A549 (cell line): ENCODE results near the gene MIOX. TPM values are rescaled to one million over a fixed set of nuclear protein-coding genes. Genes with fewer than 3 reads are reported as not detected.

Source experiments
- ATAC-seq, 2 experiments: fragments of 200-7000 bp in 1 of 2; fragments of >200 bp in 1 of 2; cut with Nextera tagmentation in 1 of 2; cut with Tn5 transposase in 1 of 2; 3 replicates each; pipeline versions ENCODE4 v1.8.0 to v1.9.1; 2018 to 2020; ENCODE audit warnings: mild to moderate bottlenecking in 1 of 2, moderate library complexity in 1 of 2
- CTCF ChIA-PET: fragments of 300-600 bp; sonication (Branson Sonifier 250); formaldehyde crosslinking; extraction: SDS; loops from one replicate; lab custom pipeline; 2021; ENCODE audit warnings: antibody characterized with exemption, inconsistent platforms; lab: Yijun Ruan, JAX
- POLR2A ChIA-PET: fragments of 350-600 bp; formaldehyde crosslinking; extraction: SDS; loops from one replicate; lab custom pipeline; 2021; ENCODE audit warnings: antibody characterized with exemption, inconsistent platforms; lab: Yijun Ruan, JAX
- DNase-seq, 2 experiments: peaks; one replicate each; pipeline versions ENCODE4 v3.0.0 to v3.0.0-alpha.2; 2011 to 2016; ENCODE audit warnings: low read depth in 1 of 2, low spot score in 1 of 2
- FAIRE-seq: peaks from 2 replicates; lab custom pipeline; 2011; peaks lifted over from hg19 to GRCh38; lab: Jason Lieb, UNC
- H3K27ac ChIP-seq, 2 experiments: fragments of >200 bp; sonication (Bioruptor Twin); formaldehyde crosslinking; 3 replicates each; pipeline ENCODE4 v1.5.1; 2016 to 2017
- H3K4me1 ChIP-seq: fragments of >200 bp; sonication (Bioruptor Twin); formaldehyde crosslinking; 3 replicates; pipeline ENCODE4 v1.6.1; 2016
- H3K4me2 ChIP-seq: fragments of >200 bp; sonication (Bioruptor Twin); formaldehyde crosslinking; 3 replicates; pipeline ENCODE4 v1.6.1; 2016
- H3K4me3 ChIP-seq: fragments of >200 bp; sonication (Bioruptor Twin); formaldehyde crosslinking; 3 replicates; pipeline ENCODE4 v1.5.1; 2016
- H3K9me3 ChIP-seq: fragments of >200 bp; sonication (Bioruptor Twin); formaldehyde crosslinking; 3 replicates; pipeline ENCODE4 v1.6.1; 2016
- CBX2 ChIP-seq: fragments of 200-600 bp; sonication (generic); IDR thresholded peaks from 2 replicates; pipeline ENCODE4 v1.6.1; 2016; ENCODE audit warnings: low read depth, mild to moderate bottlenecking, borderline replicate concordance
- CBX8 ChIP-seq: fragments of 200-600 bp; sonication (generic); IDR thresholded peaks from 2 replicates; pipeline ENCODE4 v1.6.1; 2016
- CHD2 ChIP-seq: fragments of 150-350 bp; IDR thresholded peaks from 2 replicates; pipeline ENCODE4 v1.6.1; 2014; ENCODE audit warnings: low read length; ENCODE audit not compliant: partially characterized antibody
- CHD4 ChIP-seq: fragments of 200-600 bp; sonication (generic); IDR thresholded peaks from 2 replicates; pipeline ENCODE4 v1.6.1; 2016; ENCODE audit warnings: antibody characterized with exemption, mild to moderate bottlenecking, borderline replicate concordance
- EHF ChIP-seq: fragments of 250-450 bp; sonication (Bioruptor Pico); IDR thresholded peaks from 2 replicates; pipeline ENCODE4 v1.5.0; 2020; ENCODE audit warnings: mild to moderate bottlenecking
- EP300 ChIP-seq, 2 experiments: fragments of >200 bp; sonication (Bioruptor Twin); formaldehyde crosslinking; IDR thresholded peaks; 2 replicates in 1 of 2; 3 replicates in 1 of 2; pipeline ENCODE4 v1.6.1; 2016 to 2017
- ESRRA ChIP-seq: fragments of 150-350 bp; IDR thresholded peaks from 2 replicates; pipeline ENCODE4 v1.6.1; 2014; ENCODE audit warnings: mild to moderate bottlenecking, low read length, borderline replicate concordance
- FOSB ChIP-seq: fragments of 250-450 bp; sonication (Bioruptor Pico); IDR thresholded peaks from 2 replicates; pipeline ENCODE4 v1.5.0; 2020; ENCODE audit warnings: mild to moderate bottlenecking, moderate library complexity
- FOXS1 ChIP-seq: fragments of 250-450 bp; sonication (Bioruptor Pico); IDR thresholded peaks from 2 replicates; pipeline ENCODE4 v1.5.0; 2020; ENCODE audit warnings: mild to moderate bottlenecking, moderate library complexity
- HEYL ChIP-seq: fragments of 250-450 bp; sonication (Bioruptor Pico); IDR thresholded peaks from 2 replicates; pipeline ENCODE4 v1.8.0; 2021; ENCODE audit warnings: mild to moderate bottlenecking, moderate library complexity
- HOXA7 ChIP-seq: fragments of 250-450 bp; sonication (Bioruptor Pico); IDR thresholded peaks from 2 replicates; pipeline ENCODE4 v1.5.0; 2020; ENCODE audit warnings: mild to moderate bottlenecking, moderate library complexity
- HOXB13 ChIP-seq: fragments of 250-450 bp; sonication (Bioruptor Pico); IDR thresholded peaks from 2 replicates; pipeline ENCODE4 v1.5.0; 2020; ENCODE audit warnings: low read depth, mild to moderate bottlenecking, moderate library complexity
- HOXB5 ChIP-seq: fragments of 250-450 bp; sonication (Bioruptor Pico); IDR thresholded peaks from 2 replicates; pipeline ENCODE4 v1.5.0; 2020; ENCODE audit warnings: mild to moderate bottlenecking, moderate library complexity
- JUNB ChIP-seq: fragments of >200 bp; sonication (Bioruptor Twin); formaldehyde crosslinking; IDR thresholded peaks from 2 replicates; pipeline ENCODE4 v1.6.1; 2016
- KDM1A ChIP-seq: fragments of 200-600 bp; sonication (generic); IDR thresholded peaks from 2 replicates; pipeline ENCODE4 v1.6.1; 2016; ENCODE audit warnings: low read depth, mild to moderate bottlenecking
- KDM5A ChIP-seq: fragments of 200-600 bp; sonication (generic); IDR thresholded peaks from 2 replicates; pipeline ENCODE4 v1.6.1; 2016; ENCODE audit warnings: antibody characterized with exemption, mild to moderate bottlenecking
- MAFK ChIP-seq: fragments of 450-650 bp; IDR thresholded peaks from 2 replicates; pipeline ENCODE4 v1.6.1; 2014; ENCODE audit not compliant: partially characterized antibody
- PHF8 ChIP-seq: fragments of 200-600 bp; sonication (generic); IDR thresholded peaks from 2 replicates; pipeline ENCODE4 v1.6.1; 2016; ENCODE audit warnings: low read depth, mild to moderate bottlenecking, antibody characterized with exemption, moderate library complexity, borderline replicate concordance
- POLR2A ChIP-seq: IDR thresholded peaks from 2 replicates; pipeline ENCODE4 v1.6.1; 2012; ENCODE audit warnings: mild to moderate bottlenecking, low read length
- RFX5 ChIP-seq: fragments of 450-650 bp; IDR thresholded peaks from 2 replicates; pipeline ENCODE4 v1.7.1; 2014; ENCODE audit warnings: antibody characterized with exemption, mild to moderate bottlenecking, moderate library complexity
- WGBS: methylation state at CpG from one replicate; pipeline ENCODE4 v1.1.6; 2017; ENCODE audit errors: missing lambda C conversion rate; 5-methylcytosine and 5-hydroxymethylcytosine counted together
- polyA plus RNA-seq, 4 experiments: library from polyadenylated mRNA; depleted of rRNA in 3 of 4; stranded (reverse); fragments of >200 nt; fragmentation: RNase III in 1 of 4; extraction: RNeasy Plus Mini Kit Qiagen cat#74134 plus additional on column Dnase treatment in 1 of 4; gene quantifications; 2 replicates in 3 of 4; 3 replicates in 1 of 4; pipeline ENCODE4 v1.2.3, GENCODE V29; 2011 to 2017
- TF ChIP-seq, protein P1 (sequence below): fragments of 250-450 bp; sonication (Bioruptor Pico); IDR thresholded peaks from 2 replicates; pipeline ENCODE4 v1.5.0; 2021; ENCODE audit warnings: mild to moderate bottlenecking, moderate library complexity, borderline replicate concordance
- TF ChIP-seq, protein P2 (sequence below): fragments of >200 bp; sonication (Bioruptor Twin); formaldehyde crosslinking; IDR thresholded peaks from 3 replicates; pipeline ENCODE4 v1.6.1; 2016
- TF ChIP-seq, protein P3 (sequence below): fragments of 250-450 bp; sonication (Bioruptor Pico); IDR thresholded peaks from 2 replicates; pipeline ENCODE4 v1.5.0; 2020; ENCODE audit warnings: low read depth, mild to moderate bottlenecking, moderate library complexity
- TF ChIP-seq, protein P4 (sequence below): fragments of >200 bp; sonication (Bioruptor Twin); formaldehyde crosslinking; IDR thresholded peaks from 3 replicates; pipeline ENCODE4 v1.5.1; 2016
- TF ChIP-seq, protein P5 (sequence below): fragments of >200 bp; sonication (Bioruptor Twin); formaldehyde crosslinking; IDR thresholded peaks from 2 replicates; pipeline ENCODE4 v1.6.1; 2016

MIOX gene
- polyA plus RNA-seq, 2 of the 4 experiments (the other 2 are of a cell fraction) = 0.08 TPM; not detected in 1

DNA sequence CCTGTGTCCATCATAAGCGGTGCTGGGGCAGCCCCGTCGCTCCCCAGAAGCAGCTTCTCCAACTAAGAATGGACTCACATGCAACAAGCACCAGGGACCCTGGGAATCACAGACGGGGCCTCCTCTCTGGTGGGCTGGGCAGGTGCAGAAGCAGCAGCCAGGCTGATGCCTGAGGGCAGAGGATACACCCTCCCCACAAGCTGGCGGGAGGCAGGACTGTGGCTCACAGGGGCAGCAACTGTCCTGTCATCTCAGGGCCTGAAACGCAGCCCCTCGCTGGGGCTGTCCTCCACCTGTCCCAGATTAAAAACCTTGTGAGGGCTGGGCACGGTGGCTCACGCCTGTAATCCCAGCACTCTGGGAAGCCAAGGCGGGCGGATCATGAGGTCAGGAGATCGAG is 8.7 kb upstream of the MIOX start:
- CTCF ChIA-PET = no interaction called here
- no peak for ATAC-seq
- H3K4me3 ChIP-seq = no peak overlapping the region
- TF ChIP-seq EP300 (IDR thresholded peaks at IDR 0.05) (no peak), PHF8 (no peak), MAFK (no peak), KDM1A (no peak), CHD2 (no peak), CHD4 (no peak), RFX5 (no peak), HOXB5 (CRISPR knock-in tag) (no peak), KDM5A (no peak), HOXA7 (CRISPR knock-in tag) (no peak), ESRRA (no peak), JUNB (no peak), EHF (no peak), CBX8 (no peak)
- TF ChIP-seq, protein P1, sequence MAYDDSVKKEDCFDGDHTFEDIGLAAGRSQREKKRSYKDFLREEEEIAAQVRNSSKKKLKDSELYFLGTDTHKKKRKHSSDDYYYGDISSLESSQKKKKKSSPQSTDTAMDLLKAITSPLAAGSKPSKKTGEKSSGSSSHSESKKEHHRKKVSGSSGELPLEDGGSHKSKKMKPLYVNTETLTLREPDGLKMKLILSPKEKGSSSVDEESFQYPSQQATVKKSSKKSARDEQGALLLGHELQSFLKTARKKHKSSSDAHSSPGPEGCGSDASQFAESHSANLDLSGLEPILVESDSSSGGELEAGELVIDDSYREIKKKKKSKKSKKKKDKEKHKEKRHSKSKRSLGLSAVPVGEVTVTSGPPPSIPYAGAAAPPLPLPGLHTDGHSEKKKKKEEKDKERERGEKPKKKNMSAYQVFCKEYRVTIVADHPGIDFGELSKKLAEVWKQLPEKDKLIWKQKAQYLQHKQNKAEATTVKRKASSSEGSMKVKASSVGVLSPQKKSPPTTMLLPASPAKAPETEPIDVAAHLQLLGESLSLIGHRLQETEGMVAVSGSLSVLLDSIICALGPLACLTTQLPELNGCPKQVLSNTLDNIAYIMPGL (CRISPR knock-in tag) = no peak
- TF ChIP-seq, protein P2, sequence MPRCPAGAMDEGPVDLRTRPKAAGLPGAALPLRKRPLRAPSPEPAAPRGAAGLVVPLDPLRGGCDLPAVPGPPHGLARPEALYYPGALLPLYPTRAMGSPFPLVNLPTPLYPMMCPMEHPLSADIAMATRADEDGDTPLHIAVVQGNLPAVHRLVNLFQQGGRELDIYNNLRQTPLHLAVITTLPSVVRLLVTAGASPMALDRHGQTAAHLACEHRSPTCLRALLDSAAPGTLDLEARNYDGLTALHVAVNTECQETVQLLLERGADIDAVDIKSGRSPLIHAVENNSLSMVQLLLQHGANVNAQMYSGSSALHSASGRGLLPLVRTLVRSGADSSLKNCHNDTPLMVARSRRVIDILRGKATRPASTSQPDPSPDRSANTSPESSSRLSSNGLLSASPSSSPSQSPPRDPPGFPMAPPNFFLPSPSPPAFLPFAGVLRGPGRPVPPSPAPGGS = no peak
- TF ChIP-seq, protein P3, sequence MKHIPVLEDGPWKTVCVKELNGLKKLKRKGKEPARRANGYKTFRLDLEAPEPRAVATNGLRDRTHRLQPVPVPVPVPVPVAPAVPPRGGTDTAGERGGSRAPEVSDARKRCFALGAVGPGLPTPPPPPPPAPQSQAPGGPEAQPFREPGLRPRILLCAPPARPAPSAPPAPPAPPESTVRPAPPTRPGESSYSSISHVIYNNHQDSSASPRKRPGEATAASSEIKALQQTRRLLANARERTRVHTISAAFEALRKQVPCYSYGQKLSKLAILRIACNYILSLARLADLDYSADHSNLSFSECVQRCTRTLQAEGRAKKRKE (CRISPR knock-in tag) = no peak
- TF ChIP-seq, all 56 proteins: peak for 0
- FAIRE-seq (no peak), DNase-seq (no peak)
- POLR2A ChIA-PET = no interaction called here
- H3K9me3 ChIP-seq = no peaks in the 10 kb centered on the region
- WGBS = 89% methylated on average over 8 of the region's 12 CpGs
- peaks cover 9% of the 10 kb centered on the region; the same call in 1 of the 3 replicates for H3K4me1 ChIP-seq
- no peak overlapping the region for H3K27ac ChIP-seq
- H3K4me2 ChIP-seq = no peak overlapping the region

DNA sequence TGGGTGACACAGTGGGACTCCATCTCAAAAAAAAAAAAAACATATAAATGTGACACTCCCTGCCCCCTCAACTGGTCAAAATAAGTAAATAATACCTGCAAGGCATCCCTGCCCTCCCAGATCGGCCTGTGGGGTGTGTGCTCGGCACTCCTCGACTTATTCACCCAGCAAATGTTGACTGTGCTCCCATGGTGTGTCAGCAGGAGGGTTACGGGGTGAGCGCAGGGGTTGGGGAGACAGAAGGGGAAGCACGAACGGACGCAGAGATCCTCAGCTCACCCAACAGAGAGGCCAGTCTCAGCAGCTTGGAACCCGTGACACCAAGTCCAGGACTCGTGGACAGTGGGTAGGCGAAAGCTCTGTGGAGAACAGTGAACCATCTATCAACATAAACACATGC is 6.9 kb upstream of the MIOX start:
- peaks cover 12% of the 10 kb centered on the region; the same call in 2 of the 3 replicates for H3K4me1 ChIP-seq
- TF ChIP-seq FOXS1 (no peak), POLR2A (no peak), FOSB (CRISPR knock-in tag) (no peak), HEYL (CRISPR knock-in tag) (no peak), CBX2 (no peak), HOXB13 (CRISPR knock-in tag) (no peak)
- TF ChIP-seq, protein P4, sequence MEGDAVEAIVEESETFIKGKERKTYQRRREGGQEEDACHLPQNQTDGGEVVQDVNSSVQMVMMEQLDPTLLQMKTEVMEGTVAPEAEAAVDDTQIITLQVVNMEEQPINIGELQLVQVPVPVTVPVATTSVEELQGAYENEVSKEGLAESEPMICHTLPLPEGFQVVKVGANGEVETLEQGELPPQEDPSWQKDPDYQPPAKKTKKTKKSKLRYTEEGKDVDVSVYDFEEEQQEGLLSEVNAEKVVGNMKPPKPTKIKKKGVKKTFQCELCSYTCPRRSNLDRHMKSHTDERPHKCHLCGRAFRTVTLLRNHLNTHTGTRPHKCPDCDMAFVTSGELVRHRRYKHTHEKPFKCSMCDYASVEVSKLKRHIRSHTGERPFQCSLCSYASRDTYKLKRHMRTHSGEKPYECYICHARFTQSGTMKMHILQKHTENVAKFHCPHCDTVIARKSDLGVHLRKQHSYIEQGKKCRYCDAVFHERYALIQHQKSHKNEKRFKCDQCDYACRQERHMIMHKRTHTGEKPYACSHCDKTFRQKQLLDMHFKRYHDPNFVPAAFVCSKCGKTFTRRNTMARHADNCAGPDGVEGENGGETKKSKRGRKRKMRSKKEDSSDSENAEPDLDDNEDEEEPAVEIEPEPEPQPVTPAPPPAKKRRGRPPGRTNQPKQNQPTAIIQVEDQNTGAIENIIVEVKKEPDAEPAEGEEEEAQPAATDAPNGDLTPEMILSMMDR = no peak
- TF ChIP-seq, protein P5, sequence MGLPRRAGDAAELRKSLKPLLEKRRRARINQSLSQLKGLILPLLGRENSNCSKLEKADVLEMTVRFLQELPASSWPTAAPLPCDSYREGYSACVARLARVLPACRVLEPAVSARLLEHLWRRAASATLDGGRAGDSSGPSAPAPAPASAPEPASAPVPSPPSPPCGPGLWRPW = no peak
- 68% methylated on average over 10 of the region's 11 CpGs for WGBS
- no peaks in the 10 kb centered on the region for H3K9me3 ChIP-seq
- no peak for FAIRE-seq
- no peak for DNase-seq
- ATAC-seq = no peak
- no peak overlapping the region for H3K4me3 ChIP-seq
- ChIA-PET CTCF (interaction anchor here (0.7 kb wide), 1 partner anchor 55 kb away, joined by 3 read pairs; no protein-coding TSS in a partner anchor), POLR2A (no interaction called here)
- no peak overlapping the region for H3K27ac ChIP-seq
- H3K4me2 ChIP-seq = no peak overlapping the region
